NCI-H446 (cell line): ENCODE measurements around the gene SPATA46.
A peak's percentile ranks its signal among the peaks of the same experiment; 100 is the strongest.
"Not testable (repeated sequence)": the region's sequence is repeated elsewhere in the genome, so short reads cannot be mapped to it uniquely, and the experiment has no call there.

Source experiments
- DNase-seq, 2 experiments: peaks; one replicate each; lab custom pipeline; 2025; lab: John Stamatoyannopoulos, UW

The SPATA46 gene

GRCh38 chr1:162357681-162358266 lies 18.9 kb downstream of the SPATA46 start:
- peak; percentile 8 to 60 for DNase-seq

GRCh38 chr1:162353702-162354101 lies 23.0 kb downstream of the SPATA46 start:
- no peak for DNase-seq

- DNase-seq, result no peak
Observed at GRCh38 chr1:162353078-162353477, 23.6 kb downstream of the SPATA46 start.

GRCh38 chr1:162351874-162352273 lies 24.8 kb downstream of the SPATA46 start:
- DNase-seq, result not testable (repeated sequence)

GRCh38 chr1:162351246-162351842 lies 25.3 kb downstream of the SPATA46 start:
- no peak for DNase-seq

GRCh38 chr1:162349635-162350330 lies 26.9 kb downstream of the SPATA46 start:
- no peak for DNase-seq

- no peak for DNase-seq
Observed at GRCh38 chr1:162347281-162347680, 29.4 kb downstream of the SPATA46 start.

GRCh38 chr1:162343470-162343869 lies 33.2 kb downstream of the SPATA46 start:
- DNase-seq, result no peak

- no peak for DNase-seq
Observed at GRCh38 chr1:162342452-162342983, 34.1 kb downstream of the SPATA46 start.

GRCh38 chr1:162336621-162337285 lies 39.9 kb downstream of the SPATA46 start:
- DNase-seq, result no peak

GRCh38 chr1:162335126-162335525 lies 41.5 kb downstream of the SPATA46 start:
- no peak for DNase-seq

GRCh38 chr1:162333991-162334390 lies 42.7 kb downstream of the SPATA46 start:
- no peak for DNase-seq

GRCh38 chr1:162329826-162330225 lies 46.8 kb downstream of the SPATA46 start:
- DNase-seq, result no peak

- DNase-seq, result no peak
Observed at GRCh38 chr1:162328512-162328911, 48.1 kb downstream of the SPATA46 start.

GRCh38 chr1:162327788-162328165 lies 48.9 kb downstream of the SPATA46 start:
- DNase-seq, result no peak

- DNase-seq, result no peak
Observed at GRCh38 chr1:162327144-162327787, 49.4 kb downstream of the SPATA46 start.

- no peak for DNase-seq
Observed at GRCh38 chr1:162326559-162326958, 50.1 kb downstream of the SPATA46 start.

GRCh38 chr1:162324396-162324795 lies 52.3 kb downstream of the SPATA46 start:
- DNase-seq, result no peak
